A549 (cell line): ENCODE results near the gene CCDC194. TPM values are rescaled to one million over a fixed set of nuclear protein-coding genes. Genes with fewer than 3 reads are reported as not detected.

Experiments
- ATAC-seq, 2 experiments: fragments of 200-7000 bp in 1 of 2; fragments of >200 bp in 1 of 2; cut with Nextera tagmentation in 1 of 2; cut with Tn5 transposase in 1 of 2; 3 replicates each; pipeline versions ENCODE4 v1.8.0 to v1.9.1; 2018 to 2020; ENCODE audit warnings: mild to moderate bottlenecking in 1 of 2, moderate library complexity in 1 of 2
- CTCF ChIA-PET: fragments of 300-600 bp; sonication (Branson Sonifier 250); formaldehyde crosslinking; extraction: SDS; loops from one replicate; lab custom pipeline; 2021; ENCODE audit warnings: antibody characterized with exemption, inconsistent platforms; lab: Yijun Ruan, JAX
- POLR2A ChIA-PET: fragments of 350-600 bp; formaldehyde crosslinking; extraction: SDS; loops from one replicate; lab custom pipeline; 2021; ENCODE audit warnings: antibody characterized with exemption, inconsistent platforms; lab: Yijun Ruan, JAX
- DNase-seq, 2 experiments: peaks; one replicate each; pipeline versions ENCODE4 v3.0.0 to v3.0.0-alpha.2; 2011 to 2016; ENCODE audit warnings: low read depth in 1 of 2, low spot score in 1 of 2
- FAIRE-seq: peaks from 2 replicates; lab custom pipeline; 2011; peaks lifted over from hg19 to GRCh38; lab: Jason Lieb, UNC
- H3K27ac ChIP-seq, 2 experiments: fragments of >200 bp; sonication (Bioruptor Twin); formaldehyde crosslinking; 3 replicates each; pipeline ENCODE4 v1.5.1; 2016 to 2017
- H3K4me1 ChIP-seq: fragments of >200 bp; sonication (Bioruptor Twin); formaldehyde crosslinking; 3 replicates; pipeline ENCODE4 v1.6.1; 2016
- H3K4me2 ChIP-seq: fragments of >200 bp; sonication (Bioruptor Twin); formaldehyde crosslinking; 3 replicates; pipeline ENCODE4 v1.6.1; 2016
- H3K4me3 ChIP-seq: fragments of >200 bp; sonication (Bioruptor Twin); formaldehyde crosslinking; 3 replicates; pipeline ENCODE4 v1.5.1; 2016
- H3K9me3 ChIP-seq: fragments of >200 bp; sonication (Bioruptor Twin); formaldehyde crosslinking; 3 replicates; pipeline ENCODE4 v1.6.1; 2016
- CEBPB ChIP-seq, 2 experiments: fragments of >200 bp in 1 of 2; sonication (Bioruptor Twin) in 1 of 2; formaldehyde crosslinking in 1 of 2; IDR thresholded peaks; 2 replicates each; pipeline ENCODE4 v1.6.1; 2012 to 2016
- JUNB ChIP-seq: fragments of >200 bp; sonication (Bioruptor Twin); formaldehyde crosslinking; IDR thresholded peaks from 2 replicates; pipeline ENCODE4 v1.6.1; 2016
- MAFK ChIP-seq: fragments of 450-650 bp; IDR thresholded peaks from 2 replicates; pipeline ENCODE4 v1.6.1; 2014; ENCODE audit not compliant: partially characterized antibody
- MAZ ChIP-seq: fragments of 150-350 bp; IDR thresholded peaks from 2 replicates; pipeline ENCODE4 v1.6.1; 2014; ENCODE audit warnings: antibody characterized with exemption, low read depth, low read length, borderline replicate concordance
- NR3C1 ChIP-seq: fragments of >200 bp; sonication (Bioruptor Twin); formaldehyde crosslinking; IDR thresholded peaks from 3 replicates; pipeline ENCODE4 v1.6.1; 2017
- PBX3 ChIP-seq: IDR thresholded peaks from 2 replicates; pipeline ENCODE4 v1.6.1; 2012
- PHF8 ChIP-seq: fragments of 200-600 bp; sonication (generic); IDR thresholded peaks from 2 replicates; pipeline ENCODE4 v1.6.1; 2016; ENCODE audit warnings: low read depth, mild to moderate bottlenecking, antibody characterized with exemption, moderate library complexity, borderline replicate concordance
- RCOR1 ChIP-seq: fragments of 150-350 bp; IDR thresholded peaks from 2 replicates; pipeline ENCODE4 v1.6.1; 2014; ENCODE audit warnings: antibody characterized with exemption, low read length, low read depth
- RNF2 ChIP-seq: fragments of 200-600 bp; sonication (generic); IDR thresholded peaks from 2 replicates; pipeline ENCODE4 v1.6.1; 2016; ENCODE audit warnings: low read depth, mild to moderate bottlenecking, antibody characterized with exemption, moderate library complexity, borderline replicate concordance
- SREBF2 ChIP-seq: fragments of 450-650 bp; IDR thresholded peaks from 2 replicates; pipeline ENCODE4 v1.6.1; 2014; ENCODE audit warnings: mild to moderate bottlenecking, moderate library complexity
- TFCP2L1 ChIP-seq: fragments of 250-450 bp; sonication (Bioruptor Pico); IDR thresholded peaks from 2 replicates; pipeline ENCODE4 v1.5.0; 2021; ENCODE audit warnings: mild to moderate bottlenecking
- USF2 ChIP-seq: fragments of 450-650 bp; IDR thresholded peaks from 2 replicates; pipeline ENCODE4 v1.6.1; 2014; ENCODE audit warnings: antibody characterized with exemption
- WGBS: methylation state at CpG from one replicate; pipeline ENCODE4 v1.1.6; 2017; ENCODE audit errors: missing lambda C conversion rate; 5-methylcytosine and 5-hydroxymethylcytosine counted together
- polyA plus RNA-seq, 4 experiments: library from polyadenylated mRNA; depleted of rRNA in 3 of 4; stranded (reverse); fragments of >200 nt; fragmentation: RNase III in 1 of 4; extraction: RNeasy Plus Mini Kit Qiagen cat#74134 plus additional on column Dnase treatment in 1 of 4; gene quantifications; 2 replicates in 3 of 4; 3 replicates in 1 of 4; pipeline ENCODE4 v1.2.3, GENCODE V29; 2011 to 2017
- TF ChIP-seq, protein P1 (sequence below): fragments of >200 bp; sonication (Bioruptor Twin); formaldehyde crosslinking; IDR thresholded peaks from 2 replicates; pipeline ENCODE4 v1.6.1; 2016
- TF ChIP-seq, protein P2 (sequence below): fragments of 250-450 bp; sonication (Bioruptor Pico); IDR thresholded peaks from 2 replicates; pipeline ENCODE4 v1.5.0; 2021; ENCODE audit warnings: mild to moderate bottlenecking, moderate library complexity, borderline replicate concordance

CCDC194 gene
- polyA plus RNA-seq, 2 of the 4 experiments (the other 2 are of a cell fraction) = not detected

DNA sequence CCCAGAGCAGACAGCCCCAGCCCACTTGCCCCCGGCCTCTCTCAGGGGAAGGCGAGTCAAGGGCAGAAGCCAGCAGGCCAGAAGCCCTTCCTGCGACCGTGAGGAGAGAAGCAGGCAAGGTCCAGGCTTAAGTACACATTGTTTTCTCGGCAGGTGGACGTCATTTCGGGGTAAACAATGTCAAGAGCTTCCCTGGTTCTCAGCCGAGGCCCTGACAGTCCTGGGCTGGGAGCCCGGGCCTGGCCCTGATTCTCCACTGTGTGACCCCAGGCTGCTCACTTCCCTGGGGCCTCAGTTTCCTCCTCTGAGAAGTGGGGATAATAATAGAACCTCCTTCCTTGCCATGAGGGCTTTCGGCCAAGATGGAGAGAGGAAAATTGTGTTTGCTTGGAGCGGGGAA, 36.3 kb downstream of the CCDC194 start (continued):
- no peak for TF ChIP-seq PBX3
- no peak for TF ChIP-seq MAZ
- TF ChIP-seq, protein P1, sequence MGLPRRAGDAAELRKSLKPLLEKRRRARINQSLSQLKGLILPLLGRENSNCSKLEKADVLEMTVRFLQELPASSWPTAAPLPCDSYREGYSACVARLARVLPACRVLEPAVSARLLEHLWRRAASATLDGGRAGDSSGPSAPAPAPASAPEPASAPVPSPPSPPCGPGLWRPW = no peak
- TF ChIP-seq, protein P2, sequence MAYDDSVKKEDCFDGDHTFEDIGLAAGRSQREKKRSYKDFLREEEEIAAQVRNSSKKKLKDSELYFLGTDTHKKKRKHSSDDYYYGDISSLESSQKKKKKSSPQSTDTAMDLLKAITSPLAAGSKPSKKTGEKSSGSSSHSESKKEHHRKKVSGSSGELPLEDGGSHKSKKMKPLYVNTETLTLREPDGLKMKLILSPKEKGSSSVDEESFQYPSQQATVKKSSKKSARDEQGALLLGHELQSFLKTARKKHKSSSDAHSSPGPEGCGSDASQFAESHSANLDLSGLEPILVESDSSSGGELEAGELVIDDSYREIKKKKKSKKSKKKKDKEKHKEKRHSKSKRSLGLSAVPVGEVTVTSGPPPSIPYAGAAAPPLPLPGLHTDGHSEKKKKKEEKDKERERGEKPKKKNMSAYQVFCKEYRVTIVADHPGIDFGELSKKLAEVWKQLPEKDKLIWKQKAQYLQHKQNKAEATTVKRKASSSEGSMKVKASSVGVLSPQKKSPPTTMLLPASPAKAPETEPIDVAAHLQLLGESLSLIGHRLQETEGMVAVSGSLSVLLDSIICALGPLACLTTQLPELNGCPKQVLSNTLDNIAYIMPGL (CRISPR knock-in tag) = no peak

GRCh38 chr19:17357078-17357666, 36.8 kb downstream of the CCDC194 start:
- peaks cover 19% of the 10 kb centered on the region for H3K4me1 ChIP-seq
- no peak for ATAC-seq
- H3K9me3 ChIP-seq = no peaks in the 10 kb centered on the region
- DNase-seq = no peak
- no peak overlapping the region; the same call in 2 of the 3 replicates for H3K4me2 ChIP-seq
- H3K4me3 ChIP-seq = no peak overlapping the region
- TF ChIP-seq CEBPB (IDR thresholded peaks at IDR 0.05) (0 out of 4 replicates have a peak, but pooled peaks of 1 of the 2 experiments have one; percentile 31), RCOR1 (no peak)
- ChIA-PET CTCF (interaction anchor here (1.0 to 2.2 kb wide), 3 partner anchors 10 to 32 kb away, joined by 4 to 5 read pairs (median 5); no protein-coding TSS in a partner anchor), POLR2A (no interaction called here)
- WGBS = 81% methylated on average over 7 of the region's 7 CpGs
- H3K27ac ChIP-seq = peak overlapping the region; percentile 46 to 77; a peak in 5 of 6 replicates
- no peak for FAIRE-seq

GRCh38 chr19:17353386-17353785, 40.6 kb downstream of the CCDC194 start:
- ChIA-PET POLR2A (no interaction called here), CTCF (interaction anchor here (1.1 to 3.7 kb wide), 2 partner anchors 8 to 32 kb away, joined by 3 to 17 read pairs; no protein-coding TSS in a partner anchor)
- WGBS = 81% methylated on average over 8 of the region's 8 CpGs
- no peak overlapping the region for H3K27ac ChIP-seq
- no peak overlapping the region for H3K4me2 ChIP-seq
- no peak; a peak in 1 of 6 replicates for ATAC-seq
- H3K4me3 ChIP-seq = no peak overlapping the region
- no peak for DNase-seq
- TF ChIP-seq SREBF2 (no peak), RNF2 (no peak), NR3C1 (no peak), PHF8 (no peak), TFCP2L1 (CRISPR knock-in tag) (no peak), MAFK (no peak), USF2 (no peak), JUNB (no peak)
- TF ChIP-seq, protein P2 (CRISPR knock-in tag) = no peak
- TF ChIP-seq, protein P1 = no peak
- peaks cover 16% of the 10 kb centered on the region for H3K4me1 ChIP-seq
- no peak for FAIRE-seq
- H3K9me3 ChIP-seq = no peaks in the 10 kb centered on the region
